Measurements from ENCODE around the gene CYP51A1. TPM values are rescaled to one million over a fixed set of nuclear protein-coding genes. Genes with fewer than 3 reads are reported as not detected.

Gene CYP51A1
- total RNA-seq, 1 experiment from 2014 or later, result 89.0 TPM

- Histone ChIP-seq H3K27ac (peak overlapping the region; percentile 28; the same call in 1 of the 2 replicates), H3K36me3 (ENCODE audit: low read depth) (no peaks in the 10 kb centered on the region; the same call in 1 of the 2 replicates), H3K79me2 (ENCODE audit: low read depth) (no peaks in the 10 kb centered on the region), H2AFZ (no peak overlapping the region), H3F3A (ENCODE audit: insufficient read depth, low read depth) (peaks cover 6% of the 10 kb centered on the region; the same call in 1 of the 2 replicates), H3K4me2 (peak overlapping the region; percentile 26), H3K4me1 (replicated peaks; ENCODE audit: insufficient read depth) (peaks cover 14% of the 10 kb centered on the region), H3K27me3 (ENCODE audit: insufficient read depth, low read depth) (no peaks in the 10 kb centered on the region), H3K4me3 (no peak overlapping the region), H4K20me1 (ENCODE audit: insufficient read depth) (no peaks in the 10 kb centered on the region), H3K9me2 (ENCODE audit: insufficient read depth) (no peaks in the 10 kb centered on the region), H3K9me3 (ENCODE audit: insufficient read depth, low read depth) (no peaks in the 10 kb centered on the region)
- no TSS peak for BruUV-seq (replicated peaks)
- CTCF ChIA-PET, result no interaction called here
- intact Hi-C loops (cut with micrococcal nuclease; ENCODE audit: unreplicated experiment), result no loop called here
- no peak for TF ChIP-seq CTCF (conservative IDR thresholded peaks at IDR 0.05)
- no peak for TF ChIP-seq EZH2 (IDR thresholded peaks at IDR 0.05; ENCODE audit: low read depth)
- peak; percentile 14 to 77 for DNase-seq
- POLR2A ChIA-PET (ENCODE audit: unreplicated experiment), result interaction anchor here (0.5 to 0.8 kb wide), 2 partner anchors 19 to 55 kb away, joined by 4 to 20 read pairs; no protein-coding TSS in a partner anchor
Observed at GRCh38 chr7:92076509-92076908, 57.8 kb downstream of the CYP51A1 start.

GRCh38 chr7:92075455-92076158 is 58.7 kb downstream of the CYP51A1 start:
- H3K4me2 ChIP-seq, result peak overlapping the region; percentile 26; the same call in 1 of the 2 replicates
- no TSS peak for BruUV-seq (replicated peaks)
- H3K9me2 ChIP-seq (ENCODE audit: insufficient read depth), result no peaks in the 10 kb centered on the region
- no peaks in the 10 kb centered on the region; the same call in 1 of the 2 replicates for H3K36me3 ChIP-seq (ENCODE audit: low read depth)
- H3K27ac ChIP-seq, result no peak overlapping the region
- ChIA-PET POLR2A (ENCODE audit: unreplicated experiment) (no interaction called here), CTCF (no interaction called here)
- intact Hi-C loops (cut with micrococcal nuclease; ENCODE audit: unreplicated experiment), result no loop called here
- H4K20me1 ChIP-seq (ENCODE audit: insufficient read depth), result no peaks in the 10 kb centered on the region
- DNase-seq, result no peak
- peaks cover 14% of the 10 kb centered on the region for H3K4me1 ChIP-seq (replicated peaks; ENCODE audit: insufficient read depth)
- H3K79me2 ChIP-seq (ENCODE audit: low read depth), result no peaks in the 10 kb centered on the region
- H2AFZ ChIP-seq, result no peak overlapping the region
- peaks cover 10% of the 10 kb centered on the region; the same call in 1 of the 2 replicates for H3F3A ChIP-seq (ENCODE audit: insufficient read depth, low read depth)
- no peaks in the 10 kb centered on the region for H3K9me3 ChIP-seq (ENCODE audit: insufficient read depth, low read depth)
- no peaks in the 10 kb centered on the region for H3K27me3 ChIP-seq (ENCODE audit: insufficient read depth, low read depth)
- TF ChIP-seq EZH2 (IDR thresholded peaks at IDR 0.05; ENCODE audit: low read depth), result no peak
- no peak for TF ChIP-seq CTCF (conservative IDR thresholded peaks at IDR 0.05)
- H3K4me3 ChIP-seq, result no peak overlapping the region

GRCh38 chr7:92072708-92073107 is 61.6 kb downstream of the CYP51A1 start:
- CTCF ChIA-PET, result no interaction called here
- Histone ChIP-seq H3K27ac (no peak overlapping the region), H3K4me3 (no peak overlapping the region), H3K27me3 (ENCODE audit: insufficient read depth, low read depth) (no peaks in the 10 kb centered on the region), H3K79me2 (ENCODE audit: low read depth) (no peaks in the 10 kb centered on the region), H3K4me1 (replicated peaks; ENCODE audit: insufficient read depth) (peaks cover 14% of the 10 kb centered on the region), H3K9me3 (ENCODE audit: insufficient read depth, low read depth) (no peaks in the 10 kb centered on the region), H3K4me2 (no peak overlapping the region), H3K36me3 (ENCODE audit: low read depth) (no peaks in the 10 kb centered on the region; the same call in 1 of the 2 replicates), H3F3A (ENCODE audit: insufficient read depth, low read depth) (peaks cover 10% of the 10 kb centered on the region; the same call in 1 of the 2 replicates), H3K9me2 (ENCODE audit: insufficient read depth) (no peaks in the 10 kb centered on the region), H4K20me1 (ENCODE audit: insufficient read depth) (no peaks in the 10 kb centered on the region), H2AFZ (no peak overlapping the region)
- TF ChIP-seq CTCF (conservative IDR thresholded peaks at IDR 0.05) (no peak), EZH2 (IDR thresholded peaks at IDR 0.05; ENCODE audit: low read depth) (no peak)
- DNase-seq, result no peak
- POLR2A ChIA-PET (ENCODE audit: unreplicated experiment), result no interaction called here
- intact Hi-C loops (cut with micrococcal nuclease; ENCODE audit: unreplicated experiment), result no loop called here
- no TSS peak for BruUV-seq (replicated peaks)
